Activated T-helper 2 cell treated with anti-CD3 and anti-CD28 coated beads, Interferon-gamma antibody, Interleukin-2, Interleukin-4, amounts not matched to agents 10 μg/mL and 5 μg/mL and 100 μg/mL, durations not matched to agents 14 hours and 24 hours and 36 hours (primary cell): ENCODE data around the gene ZNF320. TPM values are rescaled to one million over a fixed set of nuclear protein-coding genes. Genes with fewer than 3 reads are reported as not detected.
"Not testable (repeated sequence)": the region's sequence is repeated elsewhere in the genome, so short reads cannot be mapped to it uniquely, and the experiment has no call there.

Experiments used
- DNase-seq: peaks from one replicate; pipeline ENCODE4 v3.0.0; 2021; ENCODE audit warnings: low spot score
- H3K27ac Mint-ChIP-seq: one replicate; pipeline ENCODE4 v1.8.0; 2021; ENCODE audit warnings: mixed read lengths
- H3K27me3 Mint-ChIP-seq: one replicate; pipeline ENCODE4 v1.8.0; 2021; ENCODE audit warnings: low read depth, mixed read lengths
- H3K36me3 Mint-ChIP-seq: one replicate; pipeline ENCODE4 v1.8.0; 2021; ENCODE audit warnings: low read depth, mixed read lengths
- H3K4me1 Mint-ChIP-seq: one replicate; pipeline ENCODE4 v1.8.0; 2021; ENCODE audit warnings: low read depth, mixed read lengths
- H3K4me3 Mint-ChIP-seq: one replicate; pipeline ENCODE4 v1.8.0; 2021; ENCODE audit warnings: low read depth, mild to moderate bottlenecking, moderate library complexity, mixed read lengths
- H3K9me3 Mint-ChIP-seq: one replicate; pipeline ENCODE4 v1.8.0; 2021; ENCODE audit warnings: mixed read lengths
- intact Hi-C: fragments of 100-400 bp; cut with micrococcal nuclease; formaldehyde crosslinking; loops from one replicate; pipeline ENCODE4 v1.15.1; 2023
- total RNA-seq: library from RNA; stranded (reverse); gene quantifications from 2 replicates; pipeline ENCODE4 v1.2.3, GENCODE V29; 2022

Gene ZNF320
- total RNA-seq, 1 donor from 2014 or later: 9.1 TPM

DNA sequence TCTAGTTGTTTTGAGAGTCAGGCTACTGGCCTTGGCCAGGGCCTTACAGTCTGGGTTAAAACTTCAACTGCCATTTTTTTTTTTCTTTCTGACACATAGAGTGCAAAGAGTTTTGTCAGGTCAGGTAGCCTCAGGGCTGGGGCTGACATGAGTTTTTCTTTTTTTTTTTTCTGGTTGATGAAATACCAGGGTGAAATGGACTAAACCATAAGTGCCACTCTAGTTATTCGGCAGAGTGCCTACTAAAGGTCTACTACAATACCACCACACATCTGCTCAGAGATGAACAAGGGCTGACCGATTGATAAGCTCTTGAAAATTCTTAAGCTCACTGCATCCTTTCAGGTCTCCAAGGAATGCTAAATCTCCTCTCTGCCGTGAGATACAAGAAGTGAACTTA is 4.4 kb upstream of the ZNF320 start:
- H3K4me3 Mint-ChIP-seq: no peak overlapping the region
- DNase-seq: no peak
- intact Hi-C loops: no loop called here
- no peaks in the 10 kb centered on the region for H3K4me1 Mint-ChIP-seq
- H3K9me3 Mint-ChIP-seq: peaks cover 45% of the 10 kb centered on the region
- H3K27ac Mint-ChIP-seq: no peak overlapping the region
- H3K27me3 Mint-ChIP-seq: no peaks in the 10 kb centered on the region
- H3K36me3 Mint-ChIP-seq: peaks cover 43% of the 10 kb centered on the region

DNA sequence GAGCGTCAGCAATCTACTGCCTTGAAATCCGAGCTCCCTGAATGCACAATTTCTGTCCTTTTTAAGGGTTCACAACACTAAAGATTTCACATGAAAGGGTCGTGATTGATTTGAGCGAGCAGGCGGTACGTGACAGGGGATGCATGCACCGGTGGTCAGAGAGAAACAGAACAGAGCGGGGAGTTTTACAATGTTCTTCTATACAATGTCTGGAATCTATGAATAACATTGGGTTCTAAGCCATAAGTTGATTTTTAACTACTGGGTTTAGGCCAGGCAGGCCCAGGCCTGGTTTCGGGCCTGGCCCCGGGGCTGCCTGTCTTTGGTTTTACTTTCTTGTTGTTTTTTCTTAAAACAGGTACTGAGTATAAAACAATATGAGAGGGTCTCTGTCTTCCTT is 1.2 kb upstream of the ZNF320 start:
- intact Hi-C loops, H3K27ac Mint-ChIP-seq, H3K27me3 Mint-ChIP-seq, H3K4me1 Mint-ChIP-seq, DNase-seq, H3K4me3 Mint-ChIP-seq: not testable (repeated sequence)
- peaks cover 39% of the 10 kb centered on the region for H3K36me3 Mint-ChIP-seq
- H3K9me3 Mint-ChIP-seq: peaks cover 35% of the 10 kb centered on the region

DNA sequence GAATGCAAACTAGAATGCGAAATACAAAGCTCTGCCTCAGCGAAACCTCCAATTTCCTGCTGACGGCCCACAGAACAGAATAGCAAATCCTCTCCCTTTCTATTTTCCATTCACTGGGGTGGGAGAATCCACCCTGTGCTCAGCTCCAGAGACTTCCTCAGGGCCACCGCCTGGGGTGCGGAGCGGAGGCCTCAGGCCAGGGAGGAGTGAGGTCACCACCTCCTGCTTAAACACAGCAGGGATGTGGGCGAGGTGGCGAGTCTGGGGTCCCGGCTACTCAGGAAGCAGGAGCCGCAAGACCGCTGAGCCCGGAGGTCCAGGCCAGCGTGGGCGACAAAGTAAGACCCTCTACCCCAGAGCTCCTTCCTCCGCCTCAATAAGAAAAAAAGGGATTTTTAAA is 666 bp upstream of the ZNF320 start:
- peaks cover 31% of the 10 kb centered on the region for H3K9me3 Mint-ChIP-seq
- H3K4me1 Mint-ChIP-seq: no peaks in the 10 kb centered on the region
- intact Hi-C loops: no loop called here
- no peaks in the 10 kb centered on the region for H3K27me3 Mint-ChIP-seq
- H3K36me3 Mint-ChIP-seq: peaks cover 38% of the 10 kb centered on the region
- H3K27ac Mint-ChIP-seq: no peak overlapping the region
- H3K4me3 Mint-ChIP-seq: peak overlapping the region; percentile 89
- DNase-seq: no peak

DNA sequence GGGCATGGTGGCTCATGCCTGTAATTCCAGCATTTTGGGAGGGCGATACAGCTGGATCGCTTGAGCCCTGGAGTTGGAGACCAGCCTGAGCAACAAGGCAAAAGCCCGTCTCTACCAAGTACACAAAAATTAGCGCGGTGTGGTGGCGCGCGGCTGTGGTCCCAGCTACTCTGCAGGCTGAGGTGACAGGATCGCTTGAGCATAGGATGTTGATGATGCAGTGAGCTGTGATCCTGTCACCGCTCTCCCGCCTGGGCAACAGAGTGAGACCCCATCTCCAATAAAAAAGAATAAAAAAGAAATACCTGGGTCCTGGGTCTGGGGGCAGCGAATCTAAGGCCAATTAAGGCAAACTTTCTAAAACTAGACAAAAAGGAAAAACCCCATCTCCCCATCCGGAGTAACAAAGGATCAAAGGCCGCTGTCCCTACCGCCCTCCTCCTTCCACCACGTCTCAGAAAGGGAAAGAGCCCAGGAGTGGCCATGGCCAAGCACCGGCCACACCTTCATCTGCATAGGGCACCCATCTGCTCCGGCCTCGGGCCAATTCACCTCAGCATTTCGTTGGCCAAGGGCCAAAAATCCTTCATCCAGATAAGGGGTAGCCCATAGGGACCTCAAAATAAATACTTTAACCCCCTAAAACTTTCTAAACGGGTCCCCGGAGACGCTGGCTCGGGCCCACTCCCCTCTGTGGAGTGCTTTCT is 851 bp downstream of the ZNF320 start:
- no peaks in the 10 kb centered on the region for H3K27me3 Mint-ChIP-seq
- H3K9me3 Mint-ChIP-seq: peaks cover 33% of the 10 kb centered on the region
- intact Hi-C loops: loop anchor here (1.0 to 2.0 kb wide), 3 partner anchors 26 to 46 kb away; partner anchors contain the start of gene ZNF888
- peak overlapping the region; percentile 90 for H3K27ac Mint-ChIP-seq
- H3K4me1 Mint-ChIP-seq: no peaks in the 10 kb centered on the region
- peak overlapping the region; percentile 89 for H3K4me3 Mint-ChIP-seq
- H3K36me3 Mint-ChIP-seq: peaks cover 51% of the 10 kb centered on the region
- DNase-seq: no peak

DNA sequence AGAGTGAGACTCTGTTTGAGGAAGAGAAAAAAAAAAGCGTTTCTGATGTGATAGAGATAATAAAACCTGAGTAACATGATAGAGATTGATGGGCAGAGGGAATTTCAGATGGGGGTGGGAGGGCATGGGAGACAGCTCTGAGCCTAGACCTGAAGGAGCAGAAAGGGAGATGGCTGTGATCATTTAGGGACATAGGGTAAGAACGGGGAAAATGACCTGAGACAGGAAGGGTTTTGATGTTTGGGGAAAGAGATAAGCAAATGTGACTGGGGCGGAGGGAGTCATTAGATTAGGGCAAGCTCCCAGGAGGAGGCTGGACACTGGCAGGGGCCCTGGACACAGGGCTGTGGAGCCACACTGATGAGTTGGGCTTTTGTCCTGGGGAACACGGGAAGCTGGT is 6.1 kb downstream of the ZNF320 start:
- no peak for DNase-seq
- H3K36me3 Mint-ChIP-seq: peaks cover 85% of the 10 kb centered on the region
- H3K4me3 Mint-ChIP-seq: no peak overlapping the region
- intact Hi-C loops: no loop called here
- H3K9me3 Mint-ChIP-seq: peaks cover 50% of the 10 kb centered on the region
- no peaks in the 10 kb centered on the region for H3K4me1 Mint-ChIP-seq
- no peak overlapping the region for H3K27ac Mint-ChIP-seq
- H3K27me3 Mint-ChIP-seq: no peaks in the 10 kb centered on the region

DNA sequence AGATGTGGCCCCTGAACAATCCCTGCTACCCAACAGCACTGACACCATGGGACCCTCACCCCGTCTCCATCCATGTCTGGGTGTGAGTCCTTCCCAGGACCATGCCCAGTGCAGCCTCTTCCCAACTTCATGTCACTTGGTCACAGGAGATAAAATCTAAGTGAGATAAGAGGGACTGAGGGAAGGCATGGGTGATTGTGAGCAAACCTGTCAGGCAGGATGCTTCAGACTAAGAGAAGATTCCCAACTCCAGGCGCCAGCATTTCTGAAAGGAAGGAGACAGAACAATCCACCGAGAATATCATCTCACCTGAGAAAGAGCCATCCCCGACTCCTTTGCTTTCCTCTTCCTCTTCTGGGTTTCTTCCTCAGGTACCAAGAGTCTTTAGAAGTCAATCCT is 7.5 kb downstream of the ZNF320 start:
- intact Hi-C loops: loop anchor here (2.0 kb wide), 1 partner anchor 25 kb away; no protein-coding TSS in a partner anchor
- peaks cover 84% of the 10 kb centered on the region for H3K36me3 Mint-ChIP-seq
- no peaks in the 10 kb centered on the region for H3K4me1 Mint-ChIP-seq
- peaks cover 51% of the 10 kb centered on the region for H3K9me3 Mint-ChIP-seq
- no peak overlapping the region for H3K4me3 Mint-ChIP-seq
- DNase-seq: no peak
- no peaks in the 10 kb centered on the region for H3K27me3 Mint-ChIP-seq
- no peak overlapping the region for H3K27ac Mint-ChIP-seq

DNA sequence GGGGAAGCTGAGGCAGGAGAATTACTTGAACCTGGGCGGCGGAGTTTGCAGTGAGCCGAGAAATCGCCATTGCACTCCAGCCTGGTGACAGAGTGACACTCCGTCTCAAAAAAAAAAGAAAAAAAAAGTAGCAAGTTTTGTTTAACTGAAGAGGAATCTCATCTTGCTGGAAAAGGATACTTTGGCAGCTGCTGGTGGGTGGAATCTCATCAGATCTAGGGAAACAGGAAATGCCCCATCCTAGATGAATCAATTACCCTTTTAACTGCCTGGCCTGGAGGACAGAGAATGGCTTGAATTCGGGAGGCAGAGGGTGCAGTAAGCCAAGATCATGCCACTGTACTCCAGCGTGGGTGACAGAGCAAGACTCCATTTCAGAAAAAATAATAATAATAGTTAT is 8.4 kb downstream of the ZNF320 start:
- Mint-ChIP-seq H3K9me3 (peaks cover 54% of the 10 kb centered on the region), H3K27ac (no peak overlapping the region), H3K4me3 (no peak overlapping the region), H3K4me1 (no peaks in the 10 kb centered on the region), H3K27me3 (no peaks in the 10 kb centered on the region), H3K36me3 (peaks cover 84% of the 10 kb centered on the region)
- DNase-seq: no peak
- intact Hi-C loops: loop anchor here (2.0 kb wide), 1 partner anchor 26 kb away; no protein-coding TSS in a partner anchor

DNA sequence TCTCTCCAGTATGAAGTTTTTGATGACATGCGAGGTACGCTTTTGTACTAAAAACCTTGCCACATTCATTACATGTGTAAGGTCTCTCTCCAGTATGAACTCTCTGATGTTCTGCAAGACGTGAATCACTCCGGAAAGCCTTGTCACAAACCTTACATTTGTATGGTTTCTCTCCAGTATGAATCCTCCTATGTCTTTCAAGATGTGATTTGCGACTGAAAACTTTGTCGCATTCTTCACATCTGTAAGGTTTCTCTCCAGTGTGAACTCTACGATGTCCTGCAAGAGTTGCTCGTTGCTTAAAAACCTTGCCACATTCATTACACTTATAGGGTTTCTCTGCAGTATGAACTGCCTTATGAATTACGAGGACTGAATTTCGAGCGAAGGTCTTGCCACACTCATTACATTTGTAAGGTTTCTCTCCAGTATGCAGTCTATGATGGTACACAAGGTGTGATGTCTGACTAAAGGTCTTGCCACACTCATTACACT is 16.5 kb downstream of the ZNF320 start:
- H3K4me3 Mint-ChIP-seq: no peak overlapping the region
- H3K27ac Mint-ChIP-seq: no peak overlapping the region
- peaks cover 74% of the 10 kb centered on the region for H3K9me3 Mint-ChIP-seq
- intact Hi-C loops: no loop called here
- no peaks in the 10 kb centered on the region for H3K27me3 Mint-ChIP-seq
- DNase-seq: no peak
- H3K4me1 Mint-ChIP-seq: no peaks in the 10 kb centered on the region
- peaks cover 76% of the 10 kb centered on the region for H3K36me3 Mint-ChIP-seq

DNA sequence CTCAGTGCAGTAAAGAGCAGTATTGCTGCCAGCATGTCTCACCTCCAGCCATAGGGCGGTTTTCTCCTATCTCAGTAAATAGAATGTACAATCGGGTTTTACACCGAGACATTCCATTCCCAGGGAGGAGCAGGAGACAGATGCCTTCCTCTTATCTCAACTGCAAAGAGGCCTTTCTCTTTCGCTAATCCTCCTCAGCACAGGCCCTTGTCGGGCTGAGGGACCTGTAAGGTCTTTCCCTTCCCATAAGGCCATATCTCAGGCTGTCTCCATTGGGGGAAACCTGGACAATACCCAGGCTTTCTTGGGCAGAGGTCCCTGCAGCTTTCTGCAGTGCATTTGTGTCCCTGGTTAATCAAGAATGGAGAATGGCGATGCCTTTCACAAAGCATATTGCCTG is 24.4 kb downstream of the ZNF320 start:
- DNase-seq, H3K27ac Mint-ChIP-seq, H3K4me3 Mint-ChIP-seq, H3K27me3 Mint-ChIP-seq, intact Hi-C loops, H3K4me1 Mint-ChIP-seq, H3K36me3 Mint-ChIP-seq: not testable (repeated sequence)
- H3K9me3 Mint-ChIP-seq: peaks cover 69% of the 10 kb centered on the region

DNA sequence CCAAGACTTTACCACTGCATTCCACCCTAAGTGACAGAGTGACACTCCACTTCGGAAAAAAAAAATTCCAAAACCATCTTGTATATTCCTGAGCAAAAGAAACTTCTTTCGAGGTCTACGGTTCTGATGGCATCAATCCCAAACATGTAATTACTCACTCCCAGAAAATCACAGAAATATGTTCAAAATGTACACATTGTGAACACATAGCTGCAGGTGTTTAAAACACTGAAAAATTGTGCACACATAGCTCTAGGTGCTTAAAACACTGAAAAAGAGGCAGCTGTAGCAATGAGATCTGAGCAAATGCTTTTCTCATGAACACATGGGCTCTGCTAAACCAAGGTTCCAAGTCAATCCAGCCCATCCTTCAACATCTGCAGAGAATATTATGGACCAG is 26.0 kb downstream of the ZNF320 start:
- no peaks in the 10 kb centered on the region for H3K27me3 Mint-ChIP-seq
- no peaks in the 10 kb centered on the region for H3K4me1 Mint-ChIP-seq
- H3K36me3 Mint-ChIP-seq: peaks cover 5% of the 10 kb centered on the region
- no peak for DNase-seq
- no peak overlapping the region for H3K27ac Mint-ChIP-seq
- no peak overlapping the region for H3K4me3 Mint-ChIP-seq
- H3K9me3 Mint-ChIP-seq: peaks cover 61% of the 10 kb centered on the region
- intact Hi-C loops: no loop called here

DNA sequence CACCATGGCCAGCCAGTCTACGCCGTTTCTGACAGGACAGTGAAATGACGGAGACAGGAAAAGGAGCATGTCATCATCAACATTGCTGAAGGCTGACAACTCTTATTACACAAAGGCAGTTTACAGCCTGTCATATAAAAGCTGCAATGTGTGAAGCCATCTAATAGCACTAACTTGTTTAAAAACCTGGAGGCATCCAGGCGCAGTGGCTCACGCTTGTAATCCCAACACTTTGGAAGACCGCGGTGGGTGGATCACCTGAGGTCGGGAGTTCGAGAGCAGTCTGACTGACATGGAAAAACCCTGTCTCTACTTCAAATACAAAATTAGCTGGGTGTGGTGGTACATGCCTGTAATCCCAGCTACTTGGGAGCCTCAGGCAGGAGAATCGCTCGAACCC is 29.4 kb downstream of the ZNF320 start:
- H3K4me1 Mint-ChIP-seq, H3K27ac Mint-ChIP-seq, intact Hi-C loops, H3K4me3 Mint-ChIP-seq, H3K36me3 Mint-ChIP-seq, H3K27me3 Mint-ChIP-seq, DNase-seq: not testable (repeated sequence)
- H3K9me3 Mint-ChIP-seq: peaks cover 42% of the 10 kb centered on the region

DNA sequence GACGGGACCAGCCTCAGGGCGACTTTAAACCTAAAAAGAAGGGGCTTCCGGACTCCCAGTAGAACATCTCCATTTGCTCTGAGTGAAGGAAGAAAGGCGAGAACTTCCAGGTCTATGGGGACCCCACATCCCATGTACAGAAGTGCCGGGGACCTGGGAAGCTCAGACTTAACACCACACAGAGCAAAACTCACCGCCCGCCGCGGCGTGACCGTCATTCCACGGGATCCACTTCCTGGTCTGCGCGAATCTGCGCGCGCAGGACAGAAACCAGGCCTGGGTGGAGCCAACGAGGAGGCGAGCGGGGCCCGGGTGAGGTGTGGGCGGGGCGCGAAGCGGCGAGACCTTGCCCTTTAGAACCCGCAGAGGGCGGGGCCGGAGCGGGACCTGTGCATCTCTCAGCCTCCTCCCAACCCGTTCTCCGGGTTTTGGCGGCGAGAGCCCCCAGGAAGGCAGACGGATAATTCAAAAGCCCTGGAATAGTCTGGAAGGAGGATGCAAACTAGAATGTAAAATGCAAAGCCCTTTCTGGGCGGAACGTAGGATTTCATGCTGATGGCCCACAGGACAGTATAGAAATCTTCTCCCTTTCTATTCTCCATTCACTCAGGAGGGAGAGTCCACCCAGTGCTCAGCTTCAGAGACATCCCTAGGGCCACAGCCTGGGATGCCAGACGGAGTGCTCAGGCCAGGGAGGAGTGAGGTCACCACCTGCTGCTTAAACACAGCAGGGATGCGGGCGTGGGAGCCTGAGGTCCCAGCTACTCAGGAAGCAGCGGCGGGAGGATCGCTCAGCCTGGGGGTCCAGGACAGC is 39.9 kb downstream of the ZNF320 start, which contains the start of gene ZNF468:
Gene ZNF468, minus strand, starts transcription at position 242 of the 814 bp plus-strand sequence. CDS start 3,347 bp downstream, outside the sequence.
- H3K4me1 Mint-ChIP-seq, H3K27me3 Mint-ChIP-seq: not testable (repeated sequence)
- Mint-ChIP-seq H3K4me3 (peak within 1 kb of the TSS; percentile 87), H3K9me3 (peaks cover 33% of the 10 kb centered on the region), H3K36me3 (peaks cover 38% of the 10 kb centered on the region), H3K27ac (peak within 1 kb of the TSS; percentile 87)
- intact Hi-C loops: loop anchor here (1.0 to 10.0 kb wide), 2 partner anchors 40 to 107 kb away; partner anchors contain the start of genes ZNF320 and ZNF816
- DNase-seq: peak; percentile 73
